AG10803 (cell line): ENCODE measurements around the gene GSE1.
A peak's percentile ranks its signal among the peaks of the same experiment; 100 is the strongest.

ENCODE experiments used
- DNase-seq: peaks from one replicate; pipeline ENCODE4 v3.0.0; 2010; ENCODE audit warnings: low read depth
- H3K4me3 ChIP-seq: 2 replicates; pipeline ENCODE4 v1.5.1; 2011; ENCODE audit warnings: mild to moderate bottlenecking, low read length, control low read depth
- TF ChIP-seq, protein P1 (sequence below): conservative IDR thresholded peaks from 2 replicates; pipeline ENCODE4 v1.5.1; 2011; ENCODE audit warnings: mild to moderate bottlenecking, low read length, control low read depth, inconsistent platforms

Gene GSE1

DNA sequence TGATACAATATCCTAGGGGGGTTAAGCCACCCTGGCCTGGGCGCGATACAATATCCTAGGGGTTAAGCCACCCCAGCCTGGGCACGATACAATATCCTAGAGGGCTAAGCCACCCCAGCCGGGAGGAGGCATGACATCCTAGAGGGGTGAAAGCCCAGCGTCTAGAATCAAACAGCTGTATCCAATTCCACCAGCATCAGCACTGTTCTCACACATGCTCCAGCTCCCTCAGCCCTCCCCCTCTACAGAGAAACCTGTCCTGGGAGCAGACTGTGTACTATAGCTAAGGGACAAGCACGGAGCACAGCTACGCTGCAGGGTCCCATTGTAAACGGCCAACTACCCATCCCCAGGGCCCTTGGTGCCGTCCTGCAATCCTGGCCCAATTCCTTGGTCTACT is 69.4 kb downstream of the GSE1 start:
- TF ChIP-seq, protein P1, sequence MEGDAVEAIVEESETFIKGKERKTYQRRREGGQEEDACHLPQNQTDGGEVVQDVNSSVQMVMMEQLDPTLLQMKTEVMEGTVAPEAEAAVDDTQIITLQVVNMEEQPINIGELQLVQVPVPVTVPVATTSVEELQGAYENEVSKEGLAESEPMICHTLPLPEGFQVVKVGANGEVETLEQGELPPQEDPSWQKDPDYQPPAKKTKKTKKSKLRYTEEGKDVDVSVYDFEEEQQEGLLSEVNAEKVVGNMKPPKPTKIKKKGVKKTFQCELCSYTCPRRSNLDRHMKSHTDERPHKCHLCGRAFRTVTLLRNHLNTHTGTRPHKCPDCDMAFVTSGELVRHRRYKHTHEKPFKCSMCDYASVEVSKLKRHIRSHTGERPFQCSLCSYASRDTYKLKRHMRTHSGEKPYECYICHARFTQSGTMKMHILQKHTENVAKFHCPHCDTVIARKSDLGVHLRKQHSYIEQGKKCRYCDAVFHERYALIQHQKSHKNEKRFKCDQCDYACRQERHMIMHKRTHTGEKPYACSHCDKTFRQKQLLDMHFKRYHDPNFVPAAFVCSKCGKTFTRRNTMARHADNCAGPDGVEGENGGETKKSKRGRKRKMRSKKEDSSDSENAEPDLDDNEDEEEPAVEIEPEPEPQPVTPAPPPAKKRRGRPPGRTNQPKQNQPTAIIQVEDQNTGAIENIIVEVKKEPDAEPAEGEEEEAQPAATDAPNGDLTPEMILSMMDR, result no peak
- H3K4me3 ChIP-seq, result no peak overlapping the region
- DNase-seq, result no peak

DNA sequence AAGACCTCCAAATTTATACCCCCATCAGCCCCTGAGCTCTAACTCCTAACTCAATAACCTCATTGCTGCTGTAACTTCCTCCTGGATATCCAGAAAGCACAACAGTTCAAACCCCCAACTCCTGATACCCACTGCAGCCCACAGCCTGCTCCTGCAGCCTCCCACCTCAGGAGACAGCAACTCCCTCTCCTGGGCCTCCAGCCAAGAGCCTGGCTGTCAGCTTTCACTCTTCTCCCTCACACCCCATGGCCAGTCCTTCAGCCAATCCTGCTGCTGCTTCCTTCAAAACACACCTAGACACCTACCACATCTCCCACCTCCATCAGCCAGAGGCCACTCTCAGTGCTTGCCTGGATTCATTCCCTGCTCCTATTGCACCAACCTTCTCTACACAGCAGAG is 70.2 kb downstream of the GSE1 start:
- H3K4me3 ChIP-seq, result no peak overlapping the region
- no peak for DNase-seq
- TF ChIP-seq, protein P1, result no peak

DNA sequence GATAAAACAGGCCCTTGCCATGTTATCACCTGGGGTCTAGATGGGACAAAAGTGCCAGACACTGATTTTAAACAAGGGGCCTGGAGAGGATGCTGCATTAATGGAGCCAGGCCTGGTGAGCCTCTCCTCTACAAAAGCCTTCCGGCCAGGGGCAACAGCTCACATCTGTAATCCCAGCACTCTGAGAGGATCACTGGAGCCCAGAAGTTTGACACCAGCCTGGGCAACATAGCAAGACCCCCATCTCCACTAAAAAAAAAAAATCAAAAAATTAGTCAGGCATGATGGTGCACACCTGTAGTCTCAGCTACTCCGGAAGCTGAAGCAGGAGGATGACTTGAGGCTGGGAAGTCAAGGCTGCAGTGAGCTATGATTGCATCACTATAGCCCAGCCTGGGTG is 72.1 kb downstream of the GSE1 start:
- H3K4me3 ChIP-seq, result no peak overlapping the region
- TF ChIP-seq, protein P1, result no peak
- no peak for DNase-seq

GRCh38 chr16:85686912-85687591 is 73.9 kb downstream of the GSE1 start:
- TF ChIP-seq, protein P1, result no peak
- DNase-seq, result no peak
- no peak overlapping the region for H3K4me3 ChIP-seq

DNA sequence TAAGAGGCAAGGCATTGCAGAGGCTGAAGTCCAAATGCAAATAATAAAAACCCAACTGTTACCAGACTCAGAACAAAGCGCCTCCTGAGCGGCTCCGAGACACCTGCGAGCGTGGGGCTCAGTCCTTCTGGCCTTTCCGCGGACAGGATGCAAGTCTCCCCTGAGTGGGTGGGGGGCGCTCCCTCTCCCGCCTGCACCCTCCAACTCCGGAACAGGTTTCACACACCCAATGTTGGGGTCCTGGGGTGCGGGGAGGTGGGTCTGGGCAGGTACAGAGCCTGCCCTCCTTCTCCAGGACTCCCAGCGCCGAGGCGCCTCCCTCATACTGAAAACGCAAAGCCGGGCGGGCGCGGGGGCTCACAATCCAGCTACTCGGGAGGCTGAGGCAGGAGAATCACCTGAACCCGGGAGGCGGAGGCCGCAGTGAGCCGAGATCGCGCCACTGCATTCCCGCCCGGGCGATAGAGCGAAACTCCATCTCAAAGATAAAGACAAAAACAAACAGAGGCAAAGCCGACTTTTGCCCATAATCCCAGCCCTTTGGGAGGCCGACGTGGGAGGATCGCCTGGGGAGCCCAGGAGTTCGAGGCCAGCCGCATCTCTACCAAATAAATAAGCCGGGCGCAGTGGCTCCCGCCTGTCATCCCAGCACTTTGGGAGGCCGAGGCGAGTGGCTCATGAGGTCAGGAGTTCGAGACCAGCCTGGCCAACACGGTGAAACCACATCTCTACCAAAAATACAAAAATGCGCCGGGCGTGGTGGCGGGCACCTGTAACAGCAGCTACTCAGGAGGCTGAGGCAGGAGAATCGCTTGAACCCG is 74.7 kb downstream of the GSE1 start:
- no peak for DNase-seq
- peak overlapping the region; percentile 74 for H3K4me3 ChIP-seq
- TF ChIP-seq, protein P1, result no peak

DNA sequence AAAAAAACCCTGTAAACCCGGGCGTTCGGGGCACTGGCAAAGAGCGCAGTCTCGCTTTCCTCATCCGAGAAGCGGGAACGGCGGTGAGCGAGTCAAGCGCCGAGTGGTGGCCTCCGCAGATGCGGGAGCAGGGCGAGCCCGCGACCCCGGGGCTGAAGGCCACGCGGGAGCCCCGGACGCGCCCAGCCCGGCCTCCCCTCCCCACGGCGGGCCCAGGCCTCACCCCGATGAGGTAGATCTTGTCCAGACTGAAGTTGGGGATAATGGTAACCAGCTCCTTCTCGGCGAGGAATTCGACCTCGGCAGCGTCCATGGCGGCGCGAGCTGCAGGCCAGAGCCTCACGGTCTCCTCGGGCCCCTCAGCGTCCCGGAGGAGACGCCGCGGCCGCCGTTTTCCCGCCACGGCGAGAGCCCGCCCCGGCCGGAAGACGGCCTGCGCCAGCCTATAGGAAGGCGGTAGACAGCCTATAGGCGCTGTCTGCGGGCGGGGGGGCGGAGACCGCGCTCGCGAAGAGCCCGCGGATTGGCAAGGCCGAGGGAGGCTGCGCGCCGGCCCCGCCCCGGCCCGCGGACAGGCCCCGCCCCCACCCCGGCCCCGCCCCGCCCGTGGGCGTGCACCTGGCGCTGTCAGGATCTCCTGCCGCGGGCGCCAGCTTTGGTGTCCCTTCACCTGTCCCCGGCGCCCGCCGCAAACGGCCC is 75.6 kb downstream of the GSE1 start, which contains the start of gene GINS2:
GINS2 (minus strand) TSS at position 369 of the 699 bp plus-strand sequence; CDS start at position 313, 56 bp downstream.
- peak within 1 kb of the TSS; percentile 74 for H3K4me3 ChIP-seq
- peak; percentile 90 for DNase-seq
- TF ChIP-seq, protein P1, result no peak
